ENCODE measurements around the gene GCNT1.
A peak's percentile ranks its signal among the peaks of the same experiment; 100 is the strongest.
"Not testable (repeated sequence)": the region's sequence is repeated elsewhere in the genome, so short reads cannot be mapped to it uniquely, and the experiment has no call there.

GCNT1 gene

GRCh38 chr9:76444322-76444929 is 14.6 kb upstream of the GCNT1 start:
- DNase-seq, result no peak

DNA sequence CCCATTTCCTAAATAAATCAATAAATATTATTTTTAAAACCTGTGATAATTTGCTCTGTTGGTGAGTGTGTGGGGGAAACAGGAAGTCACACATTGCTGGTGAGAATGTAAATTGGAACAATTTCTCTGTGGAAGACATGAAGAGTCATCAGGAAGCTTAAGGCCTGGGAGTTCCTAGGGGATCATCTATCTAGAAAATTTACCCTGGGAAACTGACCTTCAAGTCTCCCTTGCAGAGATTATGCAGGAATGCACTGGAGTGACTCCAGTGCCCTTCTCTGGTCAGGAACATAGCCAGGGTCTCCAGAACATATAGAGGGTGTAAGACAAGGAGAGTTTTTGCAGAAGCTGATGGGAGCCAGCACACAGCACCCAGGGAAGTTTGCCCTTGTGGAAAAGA is 13.0 kb upstream of the GCNT1 start:
- no peak for DNase-seq

DNA sequence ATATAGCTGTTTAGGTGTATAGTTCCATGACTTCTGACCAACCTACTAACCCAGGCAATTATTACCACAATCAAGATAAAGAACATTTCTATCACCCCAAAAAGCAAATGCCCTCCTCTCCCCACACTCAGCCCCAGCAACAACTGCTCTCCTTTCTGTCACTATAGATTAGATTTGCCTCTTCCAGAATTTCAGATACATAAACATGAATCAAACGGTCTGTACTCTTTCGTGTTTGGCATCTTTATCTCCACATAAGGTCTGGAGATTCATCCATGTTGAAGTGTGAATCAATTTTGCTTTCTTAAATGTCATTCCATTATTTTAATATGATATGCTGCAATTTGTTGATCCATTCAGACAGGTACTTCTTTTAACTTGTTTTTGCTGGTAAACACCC is 10.5 kb upstream of the GCNT1 start:
- DNase-seq, result no peak

DNA sequence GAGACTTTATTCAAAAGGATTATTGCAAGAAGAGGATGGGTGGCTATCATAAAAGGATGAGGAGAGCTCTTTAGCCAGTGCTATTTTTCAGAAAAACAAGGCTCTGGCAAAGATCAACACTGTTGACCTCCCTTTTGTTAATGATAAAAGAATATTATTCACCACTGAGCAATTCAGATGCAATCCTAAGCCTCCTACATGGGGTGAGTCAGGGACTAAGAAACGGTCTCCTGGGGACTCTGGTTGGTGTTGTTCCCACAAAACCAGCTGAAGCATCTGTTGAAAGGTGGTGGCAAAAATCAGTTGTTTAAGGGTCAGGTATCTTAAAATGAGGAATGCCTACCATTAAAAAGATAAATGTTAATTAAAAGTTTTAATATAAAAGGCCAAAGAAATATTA is 7.7 kb upstream of the GCNT1 start:
- DNase-seq, result no peak

- no peak for DNase-seq
Observed at GRCh38 chr9:76452839-76453238, 6.1 kb upstream of the GCNT1 start.

- no peak for DNase-seq
Observed at GRCh38 chr9:76453785-76454184, 5.2 kb upstream of the GCNT1 start.

GRCh38 chr9:76454311-76454710 is 4.7 kb upstream of the GCNT1 start:
- DNase-seq, result no peak

DNA sequence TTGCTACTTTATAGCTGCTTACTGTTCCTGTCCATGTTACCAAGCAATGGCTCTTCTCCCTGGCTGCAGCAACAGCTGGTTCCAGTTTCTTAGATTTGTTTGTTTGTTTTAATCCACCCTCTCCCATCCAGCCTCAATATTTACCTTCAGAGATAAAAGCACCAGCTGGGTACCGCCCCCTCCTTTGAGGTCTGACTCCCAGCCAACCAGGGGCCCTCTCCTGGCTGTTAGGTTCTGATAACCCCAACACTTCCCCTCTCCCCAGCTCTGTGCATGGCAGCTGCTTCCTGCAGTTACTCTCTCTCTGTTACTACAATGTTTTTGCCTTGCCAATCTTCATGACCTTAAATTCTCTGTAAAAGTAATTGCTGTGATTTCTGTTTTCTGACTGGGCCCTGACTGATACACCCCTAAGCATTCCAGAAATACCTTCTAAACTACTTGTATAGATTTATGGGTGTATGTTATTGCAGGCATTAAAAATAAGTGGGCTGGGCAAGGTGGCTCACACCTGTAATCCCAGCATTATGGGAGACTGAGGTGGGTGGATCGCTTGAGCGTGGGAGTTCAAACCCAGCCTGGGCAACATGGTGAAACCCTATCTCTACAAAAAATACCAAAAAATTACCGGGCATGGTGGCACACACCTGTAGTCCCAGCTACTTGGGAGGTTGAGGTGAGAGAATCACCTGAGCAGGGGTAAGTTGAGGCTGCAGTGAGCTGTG is 2.6 kb upstream of the GCNT1 start:
- peak; percentile 46 for DNase-seq

DNA sequence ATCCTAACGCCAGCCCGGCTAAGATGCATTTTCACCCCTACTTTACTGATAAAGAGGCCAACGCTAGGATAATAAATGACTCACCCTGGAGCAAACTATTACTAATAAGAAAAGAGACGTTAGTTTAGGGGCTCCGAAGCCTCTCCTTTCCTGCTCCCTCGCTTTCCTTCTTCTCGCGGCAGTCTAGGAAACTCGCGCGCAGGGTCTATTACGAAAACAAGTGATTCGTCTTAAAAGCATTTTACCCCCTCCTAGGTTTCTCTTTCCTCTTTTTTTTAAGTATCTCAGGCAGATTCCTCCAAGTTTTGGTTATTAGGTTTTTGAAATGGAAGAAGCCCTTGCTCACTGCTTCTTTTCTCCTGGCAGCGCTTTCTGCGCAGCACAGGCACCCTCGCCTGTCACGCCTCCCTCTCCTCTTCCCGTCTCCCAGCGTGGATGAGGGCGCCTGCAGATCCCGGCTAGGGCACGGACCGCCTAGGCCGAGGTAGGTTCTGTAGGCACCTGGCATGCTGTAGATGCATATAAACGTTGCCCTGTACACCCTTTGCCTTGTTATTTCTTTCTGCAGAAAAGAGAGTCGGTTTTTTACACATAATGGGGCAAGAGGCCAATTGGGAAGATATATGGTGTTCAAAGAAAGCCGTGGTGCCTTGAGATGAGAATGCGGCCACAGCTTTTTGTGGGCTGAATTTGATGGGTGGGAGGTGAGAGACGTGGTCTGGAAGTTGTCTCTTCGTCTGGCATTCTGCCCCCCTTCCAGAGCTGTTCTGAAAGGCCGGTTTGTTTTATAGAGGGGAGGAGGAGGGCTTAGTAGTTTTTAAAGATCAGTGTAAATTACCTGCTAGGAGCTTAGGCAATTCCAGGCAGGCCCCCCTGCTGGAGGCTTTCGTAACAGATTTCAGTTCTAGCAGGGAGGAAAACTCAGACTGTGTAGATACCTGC is 983 bp downstream of the GCNT1 start:
- peak; percentile 7 for DNase-seq

DNA sequence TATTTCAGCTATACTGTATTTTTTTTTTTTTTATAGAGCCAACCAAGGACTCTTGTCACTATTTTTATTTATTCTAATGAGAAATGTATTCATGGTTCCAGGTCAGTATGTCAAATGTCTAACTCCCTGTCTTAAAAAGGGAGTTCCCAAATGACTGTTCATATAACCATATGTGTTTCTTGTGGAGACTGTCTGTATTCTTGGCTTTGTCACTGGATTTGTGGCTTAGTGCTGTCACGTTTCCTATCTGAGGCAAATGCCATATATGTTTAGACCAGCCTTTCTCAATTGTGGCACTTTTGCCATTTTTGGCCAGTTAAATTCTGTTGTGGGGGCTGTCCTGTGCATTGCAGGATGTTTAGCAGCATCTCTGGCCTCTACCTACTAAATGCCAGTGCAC is 3.1 kb downstream of the GCNT1 start:
- DNase-seq, result no peak

DNA sequence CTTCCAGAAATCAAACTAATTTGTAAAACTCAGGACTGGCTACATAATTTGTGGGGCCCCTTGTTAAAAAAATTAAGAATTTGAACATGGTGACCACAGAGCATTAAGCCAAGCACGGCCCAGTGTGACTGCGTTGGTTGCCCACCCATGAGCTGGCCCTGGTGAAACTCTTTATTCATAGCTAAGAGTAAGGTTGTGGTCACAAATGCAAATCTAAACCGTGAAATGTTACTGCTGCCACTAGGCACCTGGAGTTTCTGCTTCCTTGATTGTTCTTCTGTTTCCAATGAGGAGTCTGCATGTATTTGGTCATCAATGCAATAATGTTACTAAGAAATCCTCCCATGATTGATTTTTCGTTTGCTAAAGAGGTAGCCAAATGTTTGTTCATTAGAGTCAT is 4.2 kb downstream of the GCNT1 start:
- DNase-seq, result no peak

- DNase-seq, result no peak
Observed at GRCh38 chr9:76464706-76465105, 5.7 kb downstream of the GCNT1 start.

GRCh38 chr9:76465442-76466298 is 6.7 kb downstream of the GCNT1 start:
- DNase-seq, result no peak

DNA sequence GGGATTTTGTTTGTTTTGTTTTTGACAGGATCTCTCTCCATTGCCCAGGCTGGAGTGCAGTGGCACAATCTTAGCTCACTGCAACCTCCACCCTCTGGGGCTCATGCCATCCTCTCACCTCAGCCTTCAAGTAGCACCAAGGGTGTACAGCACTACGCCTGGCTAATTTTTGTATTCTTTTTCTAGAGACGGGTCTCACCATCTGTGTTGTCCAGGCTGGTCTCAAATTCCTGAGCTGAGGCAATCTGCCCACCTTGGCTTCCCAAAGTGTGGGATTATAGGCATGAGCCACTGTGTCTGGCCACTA is 7.3 kb downstream of the GCNT1 start:
- no peak for DNase-seq

- DNase-seq, result no peak
Observed at GRCh38 chr9:76474419-76474818, 15.4 kb downstream of the GCNT1 start.

DNA sequence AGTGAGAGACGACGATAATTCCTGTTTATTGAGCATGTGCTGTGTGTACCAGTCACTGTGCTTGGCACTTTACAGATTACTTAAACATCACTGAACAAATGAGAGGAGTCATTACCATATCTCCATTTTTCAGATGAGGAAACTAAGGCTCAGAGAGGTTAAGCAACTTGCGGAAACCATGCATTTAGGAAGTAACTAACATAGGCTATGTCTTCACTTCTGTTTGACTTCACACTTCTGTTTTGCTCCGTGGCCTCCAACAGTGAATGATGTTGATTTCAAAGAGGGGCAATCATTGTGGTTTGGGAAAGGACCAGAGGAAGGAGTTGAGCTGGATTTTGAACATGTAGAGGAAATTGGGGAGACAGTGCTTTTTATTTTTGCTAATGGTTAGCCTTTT is 16.7 kb downstream of the GCNT1 start:
- no peak for DNase-seq

- DNase-seq, result not testable (repeated sequence)
Observed at GRCh38 chr9:76477818-76478217, 18.8 kb downstream of the GCNT1 start.

- no peak for DNase-seq
Observed at GRCh38 chr9:76478226-76478625, 19.2 kb downstream of the GCNT1 start.

DNA sequence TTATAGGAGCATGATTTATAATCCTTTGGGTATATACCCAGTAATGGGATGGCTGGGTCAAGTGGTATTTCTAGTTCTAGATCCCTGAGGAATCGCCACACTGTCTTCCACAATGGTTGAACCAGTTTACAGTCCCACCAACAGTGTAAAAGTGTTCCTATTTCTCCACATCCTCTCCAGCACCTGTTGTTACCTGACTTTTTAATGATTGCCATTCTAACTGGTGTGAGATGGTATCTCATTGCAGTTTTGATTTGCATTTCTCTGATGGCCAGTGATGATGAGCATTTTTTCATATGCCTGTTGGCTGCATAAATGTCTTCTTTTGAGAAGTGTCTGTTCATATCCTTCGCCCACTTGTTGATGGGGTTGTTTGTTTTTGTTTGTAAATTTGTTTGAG is 20.4 kb downstream of the GCNT1 start:
- not testable (repeated sequence) for DNase-seq

GRCh38 chr9:76486151-76486550 is 27.2 kb downstream of the GCNT1 start:
- no peak for DNase-seq

DNA sequence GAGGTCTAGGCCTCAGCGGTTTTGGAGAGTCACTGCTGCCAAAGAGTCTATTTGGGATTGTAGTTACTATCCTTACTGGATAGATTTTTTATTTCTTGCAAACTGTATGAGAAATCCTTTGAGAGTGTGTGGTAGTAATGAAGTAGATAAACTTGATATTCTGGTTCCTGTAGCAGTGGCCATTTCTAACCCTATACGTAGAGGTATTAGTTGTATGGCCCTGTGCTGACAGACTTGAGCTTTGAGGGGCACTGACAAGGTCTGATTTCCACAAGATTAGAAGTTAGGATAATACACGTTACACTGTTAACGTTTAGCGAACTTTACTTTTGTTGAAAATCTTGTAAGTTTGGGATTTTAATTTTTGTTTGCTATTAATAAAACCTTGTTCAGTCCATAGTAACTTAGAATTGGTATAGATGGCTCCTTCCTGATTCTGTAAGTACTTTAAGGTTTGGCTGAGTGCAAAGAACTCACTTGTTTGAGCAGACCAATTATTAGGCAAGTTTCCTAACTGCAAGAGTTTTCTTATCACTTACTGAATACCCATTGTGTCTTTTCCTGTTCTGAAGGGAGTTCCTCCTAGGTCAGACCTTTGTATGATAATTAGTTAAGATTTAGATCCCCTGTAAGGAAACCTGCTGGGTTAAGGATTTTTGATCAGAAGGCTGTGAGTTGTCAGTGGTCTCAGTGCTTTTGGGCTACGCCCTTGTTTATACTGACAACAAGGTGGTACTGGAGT is 31.4 kb downstream of the GCNT1 start:
- no peak for DNase-seq

- DNase-seq, result not testable (repeated sequence)
Observed at GRCh38 chr9:76491056-76491455, 32.1 kb downstream of the GCNT1 start.
